ENCODE data around the gene FABP6.
"Not testable (repeated sequence)": the region's sequence is repeated elsewhere in the genome, so short reads cannot be mapped to it uniquely, and the experiment has no call there.

The FABP6 gene

GRCh38 chr5:160227012-160227411, 2.3 kb upstream of the FABP6 start:
- no peak for DNase-seq

- DNase-seq, result peak; percentile 18 to 19
Measured at GRCh38 chr5:160230686-160231527, 1.6 kb downstream of the FABP6 start.

- DNase-seq, result no peak
Measured at GRCh38 chr5:160231783-160232342, 2.6 kb downstream of the FABP6 start.

GRCh38 chr5:160233215-160233614, 3.9 kb downstream of the FABP6 start:
- no peak for DNase-seq

GRCh38 chr5:160235731-160236130, 6.4 kb downstream of the FABP6 start:
- DNase-seq, result no peak

- DNase-seq, result no peak
Measured at GRCh38 chr5:160237571-160238093, 8.3 kb downstream of the FABP6 start.

- no peak for DNase-seq
Measured at GRCh38 chr5:160240350-160240749, 11.0 kb downstream of the FABP6 start.

- no peak for DNase-seq
Measured at GRCh38 chr5:160242145-160242544, 12.8 kb downstream of the FABP6 start.

GRCh38 chr5:160245506-160246086, 16.3 kb downstream of the FABP6 start:
- no peak for DNase-seq

GRCh38 chr5:160249570-160249969, 20.3 kb downstream of the FABP6 start:
- DNase-seq, result not testable (repeated sequence)

GRCh38 chr5:160250226-160250625, 20.9 kb downstream of the FABP6 start:
- no peak for DNase-seq

GRCh38 chr5:160250826-160251225, 21.5 kb downstream of the FABP6 start:
- no peak for DNase-seq

GRCh38 chr5:160251406-160252155, 22.3 kb downstream of the FABP6 start:
- DNase-seq, result no peak

- no peak for DNase-seq
Measured at GRCh38 chr5:160252916-160253315, 23.6 kb downstream of the FABP6 start.

GRCh38 chr5:160253441-160253840, 24.1 kb downstream of the FABP6 start:
- DNase-seq, result no peak

GRCh38 chr5:160254706-160255105, 25.4 kb downstream of the FABP6 start:
- no peak for DNase-seq

GRCh38 chr5:160259341-160259740, 30.0 kb downstream of the FABP6 start:
- DNase-seq, result no peak

- no peak for DNase-seq
Measured at GRCh38 chr5:160260006-160260775, 30.9 kb downstream of the FABP6 start.

GRCh38 chr5:160260881-160261815, 31.8 kb downstream of the FABP6 start:
- DNase-seq, result no peak

- DNase-seq, result no peak
Measured at GRCh38 chr5:160262151-160263074, 33.1 kb downstream of the FABP6 start.
